Activated CD4-positive, alpha-beta T cell treated with anti-CD3 and anti-CD28 coated beads, Interleukin-2, amount 10 ng/mL, durations not matched to agents 24 days and 14 days (primary cell): ENCODE results near the gene MACROD2. TPM values are rescaled to one million over a fixed set of nuclear protein-coding genes. Genes with fewer than 3 reads are reported as not detected.

ENCODE experiments used
- DNase-seq: peaks from one replicate; pipeline ENCODE4 v3.0.0; 2022
- H3K27ac Mint-ChIP-seq: one replicate; pipeline ENCODE4 v1.8.0; 2022; ENCODE audit warnings: mild to moderate bottlenecking, mixed read lengths
- H3K27me3 Mint-ChIP-seq: one replicate; pipeline ENCODE4 v1.8.0; 2022; ENCODE audit warnings: mixed read lengths
- H3K36me3 Mint-ChIP-seq: one replicate; pipeline ENCODE4 v1.8.0; 2022; ENCODE audit warnings: low read depth, mild to moderate bottlenecking, mixed read lengths
- H3K4me1 Mint-ChIP-seq: one replicate; pipeline ENCODE4 v1.8.0; 2021; ENCODE audit warnings: mixed read lengths
- H3K4me3 Mint-ChIP-seq: one replicate; pipeline ENCODE4 v1.8.0; 2022; ENCODE audit warnings: mild to moderate bottlenecking, moderate library complexity, mixed read lengths
- H3K9me3 Mint-ChIP-seq: one replicate; pipeline ENCODE4 v1.8.0; 2021; ENCODE audit warnings: mixed read lengths
- intact Hi-C: fragments of 100-400 bp; cut with micrococcal nuclease; formaldehyde crosslinking; loops from one replicate; pipeline ENCODE4 v1.15.1; 2023
- total RNA-seq: library from RNA; stranded (reverse); gene quantifications from 2 replicates; pipeline ENCODE4 v1.2.3, GENCODE V29; 2022

Gene MACROD2
- total RNA-seq, 1 donor from 2014 or later, result not detected

GRCh38 chr20:14569641-14570040 lies 574.3 kb downstream of the MACROD2 start:
- Mint-ChIP-seq H3K27ac (no peak overlapping the region), H3K4me3 (no peak overlapping the region), H3K9me3 (peaks cover 4% of the 10 kb centered on the region), H3K4me1 (no peaks in the 10 kb centered on the region), H3K36me3 (no peaks in the 10 kb centered on the region), H3K27me3 (no peaks in the 10 kb centered on the region)
- DNase-seq, result no peak
- intact Hi-C loops, result no loop called here

- Mint-ChIP-seq H3K4me1 (no peaks in the 10 kb centered on the region), H3K27ac (no peak overlapping the region), H3K27me3 (no peaks in the 10 kb centered on the region), H3K4me3 (no peak overlapping the region), H3K9me3 (peaks cover under 1% of the 10 kb centered on the region), H3K36me3 (no peaks in the 10 kb centered on the region)
- intact Hi-C loops, result no loop called here
- DNase-seq, result no peak
These were observed 575.5 kb downstream of the MACROD2 start for GRCh38 chr20:14570811-14571210.

GRCh38 chr20:14573676-14574075 lies 578.4 kb downstream of the MACROD2 start:
- H3K4me1 Mint-ChIP-seq, result no peaks in the 10 kb centered on the region
- no peak for DNase-seq

DNA sequence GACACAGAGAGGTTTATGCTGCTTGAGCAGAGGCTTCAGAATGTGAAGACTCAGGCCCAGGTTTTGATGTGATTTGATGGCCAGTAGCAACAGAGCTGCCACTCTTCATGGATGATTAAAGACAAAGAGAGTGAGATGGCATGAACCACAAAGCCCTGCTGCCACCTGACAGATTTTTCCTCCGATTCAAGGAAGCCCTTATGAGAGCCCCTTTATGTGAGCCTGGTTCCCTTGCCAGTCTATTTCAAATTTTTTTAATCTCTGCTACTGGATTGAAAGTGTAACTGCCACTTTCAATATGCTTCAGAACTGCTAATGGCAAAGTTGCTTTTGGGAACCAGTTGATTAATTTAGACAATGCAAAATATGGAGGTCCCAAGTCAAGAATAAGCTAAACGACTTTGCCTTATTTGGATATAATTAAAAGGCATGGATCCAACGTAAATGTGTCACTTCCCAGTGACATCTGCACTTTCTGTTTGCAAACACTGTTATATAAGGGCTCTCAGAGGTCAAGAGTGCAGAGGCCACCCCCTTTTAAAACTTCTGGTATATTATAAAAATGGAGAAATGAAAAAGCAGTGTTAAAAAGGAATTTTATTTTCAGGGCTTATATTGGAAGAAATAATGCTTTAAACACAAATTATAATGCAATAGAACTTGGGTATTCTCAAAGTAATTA lies 581.0 kb downstream of the MACROD2 start:
- intact Hi-C loops, result no loop called here
- H3K9me3 Mint-ChIP-seq, result no peaks in the 10 kb centered on the region
- no peaks in the 10 kb centered on the region for H3K4me1 Mint-ChIP-seq
- DNase-seq, result no peak
- no peak overlapping the region for H3K27ac Mint-ChIP-seq
- no peaks in the 10 kb centered on the region for H3K36me3 Mint-ChIP-seq
- H3K27me3 Mint-ChIP-seq, result no peaks in the 10 kb centered on the region
- no peak overlapping the region for H3K4me3 Mint-ChIP-seq

More at GRCh38 chr20:14573676-14574075, 578.4 kb downstream of the MACROD2 start:
- no peak overlapping the region for H3K4me3 Mint-ChIP-seq
- H3K27me3 Mint-ChIP-seq, result no peaks in the 10 kb centered on the region
- intact Hi-C loops, result no loop called here
- H3K9me3 Mint-ChIP-seq, result no peaks in the 10 kb centered on the region
- H3K36me3 Mint-ChIP-seq, result no peaks in the 10 kb centered on the region
- H3K27ac Mint-ChIP-seq, result no peak overlapping the region

- Mint-ChIP-seq H3K36me3 (no peaks in the 10 kb centered on the region), H3K27me3 (no peaks in the 10 kb centered on the region), H3K4me1 (no peaks in the 10 kb centered on the region), H3K4me3 (no peak overlapping the region), H3K9me3 (peaks cover 3% of the 10 kb centered on the region), H3K27ac (no peak overlapping the region)
- intact Hi-C loops, result no loop called here
- no peak for DNase-seq
These were observed 585.2 kb downstream of the MACROD2 start for GRCh38 chr20:14580418-14581074.

- Mint-ChIP-seq H3K9me3 (peaks cover 3% of the 10 kb centered on the region), H3K4me3 (no peak overlapping the region), H3K4me1 (no peaks in the 10 kb centered on the region), H3K36me3 (no peaks in the 10 kb centered on the region), H3K27me3 (no peaks in the 10 kb centered on the region), H3K27ac (no peak overlapping the region)
- intact Hi-C loops, result no loop called here
- DNase-seq, result no peak
These were observed 586.4 kb downstream of the MACROD2 start for GRCh38 chr20:14581731-14582130.

GRCh38 chr20:14582855-14583254 lies 587.5 kb downstream of the MACROD2 start:
- intact Hi-C loops, result no loop called here
- Mint-ChIP-seq H3K27ac (no peak overlapping the region), H3K27me3 (no peaks in the 10 kb centered on the region), H3K4me3 (no peak overlapping the region), H3K36me3 (no peaks in the 10 kb centered on the region), H3K4me1 (no peaks in the 10 kb centered on the region), H3K9me3 (peaks cover 3% of the 10 kb centered on the region)
- DNase-seq, result no peak

DNA sequence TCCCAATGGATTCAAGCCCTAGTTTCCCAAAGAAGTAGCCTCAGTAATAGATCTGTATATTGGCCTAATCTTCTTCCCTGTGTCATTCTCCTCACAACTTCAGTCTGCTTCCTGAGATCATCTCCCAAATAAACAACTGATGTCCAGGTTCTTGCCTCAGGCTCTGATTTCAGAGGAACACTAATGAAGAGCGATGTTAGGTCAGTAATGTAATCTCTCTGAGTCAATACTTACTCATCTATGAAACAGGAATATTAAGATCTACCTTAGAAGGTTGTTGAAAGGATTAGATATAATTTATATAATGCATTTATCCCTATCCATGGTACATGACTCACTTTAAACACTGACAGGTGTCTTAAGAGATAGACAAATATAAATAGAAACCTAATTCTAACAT lies 588.1 kb downstream of the MACROD2 start:
- no peaks in the 10 kb centered on the region for H3K4me1 Mint-ChIP-seq
- intact Hi-C loops, result no loop called here
- no peaks in the 10 kb centered on the region for H3K36me3 Mint-ChIP-seq

GRCh38 chr20:14589383-14589782 lies 594.1 kb downstream of the MACROD2 start:
- no peaks in the 10 kb centered on the region for H3K4me1 Mint-ChIP-seq
- H3K27ac Mint-ChIP-seq, result no peak overlapping the region
- no peak for DNase-seq
- H3K9me3 Mint-ChIP-seq, result no peaks in the 10 kb centered on the region
- intact Hi-C loops, result no loop called here
- H3K36me3 Mint-ChIP-seq, result no peaks in the 10 kb centered on the region
- H3K27me3 Mint-ChIP-seq, result no peaks in the 10 kb centered on the region
- H3K4me3 Mint-ChIP-seq, result no peak overlapping the region

More for the DNA sequence above, 588.1 kb downstream of the MACROD2 start:
- DNase-seq, result no peak
- H3K27me3 Mint-ChIP-seq, result no peaks in the 10 kb centered on the region
- H3K27ac Mint-ChIP-seq, result no peak overlapping the region
- H3K9me3 Mint-ChIP-seq, result peaks cover 3% of the 10 kb centered on the region
- no peak overlapping the region for H3K4me3 Mint-ChIP-seq

DNA sequence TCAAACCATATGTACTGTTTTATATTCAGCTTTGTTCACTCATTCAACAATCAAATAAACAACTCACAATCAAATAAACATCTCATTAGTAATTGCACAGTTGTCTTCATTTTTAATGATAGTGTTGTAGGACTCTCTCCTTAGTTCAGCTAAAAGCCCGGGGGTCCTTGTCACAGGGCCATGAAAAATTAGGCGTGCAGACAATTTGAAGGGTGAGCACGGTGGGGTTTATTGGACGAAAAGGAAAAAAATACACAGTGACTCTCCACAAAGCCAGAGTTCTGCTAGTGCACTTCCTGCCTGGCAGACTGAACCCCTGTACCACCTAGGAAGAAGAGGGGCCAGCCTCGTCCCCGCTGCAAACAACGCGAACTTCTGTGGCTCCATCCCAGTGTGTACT lies 599.7 kb downstream of the MACROD2 start:
- Mint-ChIP-seq H3K36me3 (no peaks in the 10 kb centered on the region), H3K27me3 (no peaks in the 10 kb centered on the region), H3K4me3 (no peak overlapping the region), H3K9me3 (no peaks in the 10 kb centered on the region), H3K27ac (no peak overlapping the region), H3K4me1 (no peaks in the 10 kb centered on the region)
- no peak for DNase-seq
- intact Hi-C loops, result no loop called here

DNA sequence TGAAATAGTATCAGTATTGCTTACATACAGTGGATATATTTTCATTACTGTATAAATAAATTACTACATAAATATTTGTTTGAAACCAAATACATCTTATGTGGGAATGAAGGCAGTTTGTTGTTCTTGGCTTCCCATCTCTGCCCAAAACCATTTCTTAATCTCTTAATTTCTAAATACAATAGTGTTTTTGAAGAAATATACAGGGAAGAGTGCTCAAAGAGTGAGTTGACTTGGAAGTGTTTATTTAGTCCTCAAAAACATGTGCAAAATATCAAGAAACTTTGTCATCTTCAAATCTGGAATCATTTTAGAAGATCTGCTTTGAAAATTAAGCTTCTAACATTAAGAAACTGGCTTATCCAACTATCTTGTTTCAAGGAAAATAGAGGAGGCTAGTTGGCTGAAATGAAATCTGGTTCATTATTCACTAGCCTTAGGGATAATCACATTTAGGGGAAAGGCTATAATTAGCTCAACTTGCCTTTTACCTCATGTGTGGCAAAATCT lies 601.9 kb downstream of the MACROD2 start:
- H3K27me3 Mint-ChIP-seq, result no peaks in the 10 kb centered on the region

GRCh38 chr20:14599613-14600012 lies 604.3 kb downstream of the MACROD2 start:
- no peaks in the 10 kb centered on the region for H3K27me3 Mint-ChIP-seq
- H3K4me3 Mint-ChIP-seq, result no peak overlapping the region
- H3K9me3 Mint-ChIP-seq, result no peaks in the 10 kb centered on the region
- no peaks in the 10 kb centered on the region for H3K36me3 Mint-ChIP-seq
- no peak overlapping the region for H3K27ac Mint-ChIP-seq
- intact Hi-C loops, result no loop called here
- H3K4me1 Mint-ChIP-seq, result no peaks in the 10 kb centered on the region
- no peak for DNase-seq

More for the DNA sequence above, 601.9 kb downstream of the MACROD2 start:
- no peak for DNase-seq
- intact Hi-C loops, result no loop called here
- H3K4me1 Mint-ChIP-seq, result no peaks in the 10 kb centered on the region
- no peak overlapping the region for H3K27ac Mint-ChIP-seq
- no peaks in the 10 kb centered on the region for H3K36me3 Mint-ChIP-seq
- H3K4me3 Mint-ChIP-seq, result no peak overlapping the region
- no peaks in the 10 kb centered on the region for H3K9me3 Mint-ChIP-seq

DNA sequence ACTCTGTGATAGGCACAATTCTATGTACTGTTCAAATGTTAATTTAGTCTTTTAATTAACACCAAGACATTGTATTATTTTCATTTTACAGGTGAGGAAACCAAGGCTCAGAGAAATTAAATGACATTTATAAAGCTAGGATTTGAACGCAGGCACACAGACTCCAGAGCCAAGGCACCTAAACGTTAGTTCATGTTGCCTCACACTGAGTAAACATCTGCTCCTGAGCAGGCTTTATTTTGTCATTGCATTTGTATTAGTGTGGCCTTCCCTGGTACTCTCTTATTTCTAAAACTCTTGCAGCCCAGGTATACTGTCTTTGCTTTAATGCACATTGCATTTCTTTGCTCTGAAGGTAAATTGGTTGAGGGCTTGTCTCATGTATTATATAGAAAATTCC lies 605.2 kb downstream of the MACROD2 start:
- Mint-ChIP-seq H3K36me3 (no peaks in the 10 kb centered on the region), H3K4me1 (no peaks in the 10 kb centered on the region), H3K27ac (no peak overlapping the region), H3K9me3 (no peaks in the 10 kb centered on the region), H3K27me3 (no peaks in the 10 kb centered on the region), H3K4me3 (no peak overlapping the region)
- DNase-seq, result no peak
- intact Hi-C loops, result no loop called here

DNA sequence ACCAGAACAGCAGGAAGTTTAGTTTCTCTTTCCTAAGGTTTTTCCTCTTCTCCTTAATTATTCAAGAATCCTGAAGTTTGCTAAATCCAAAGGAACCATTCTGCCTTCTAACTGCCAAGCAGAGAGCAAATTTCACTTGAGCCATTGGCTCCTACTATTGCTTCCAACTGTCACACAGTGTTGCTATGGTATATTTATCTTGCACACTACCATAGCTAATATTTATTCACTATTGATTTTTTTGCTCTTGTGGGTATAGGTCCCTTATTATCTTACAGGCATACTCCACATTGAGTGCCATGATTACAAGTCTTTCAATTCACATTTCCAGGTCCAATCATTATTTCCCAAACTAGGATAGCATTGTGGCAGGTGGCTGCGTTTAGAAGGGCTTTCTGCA lies 608.8 kb downstream of the MACROD2 start:
- Mint-ChIP-seq H3K9me3 (no peaks in the 10 kb centered on the region), H3K36me3 (no peaks in the 10 kb centered on the region), H3K27ac (no peak overlapping the region), H3K4me3 (no peak overlapping the region), H3K27me3 (no peaks in the 10 kb centered on the region), H3K4me1 (no peaks in the 10 kb centered on the region)
- intact Hi-C loops, result no loop called here
- no peak for DNase-seq
